Mesodermal cell (in vitro differentiated cells): ENCODE data around the gene TDO2.
"Not testable (repeated sequence)": the region's sequence is repeated elsewhere in the genome, so short reads cannot be mapped to it uniquely, and the experiment has no call there.

Experiments used
- H3K27ac ChIP-seq: 2 replicates; pipeline ENCODE4 v1.7.0; 2013; ENCODE audit warnings: mild to moderate bottlenecking, low read depth, low read length, moderate library complexity; ENCODE audit not compliant: severe bottlenecking
- H3K36me3 ChIP-seq: 2 replicates; pipeline ENCODE4 v1.7.1; 2013; ENCODE audit warnings: mild to moderate bottlenecking, low read length, moderate library complexity; ENCODE audit not compliant: control insufficient read depth, insufficient read depth
- H3K4me1 ChIP-seq: one replicate; pipeline ENCODE4 v1.7.1; 2013; ENCODE audit warnings: mild to moderate bottlenecking, low read length; ENCODE audit not compliant: insufficient read depth, control insufficient read depth, poor library complexity, severe bottlenecking
- H3K4me3 ChIP-seq: 2 replicates; pipeline ENCODE4 v1.7.0; 2013; ENCODE audit warnings: low read length, control low read depth, mild to moderate bottlenecking; ENCODE audit not compliant: insufficient read depth, poor library complexity, severe bottlenecking; ENCODE audit errors: extremely low read depth
- H3K9me3 ChIP-seq: 2 replicates; pipeline ENCODE4 v1.7.1; 2013; ENCODE audit warnings: mild to moderate bottlenecking, low read length, moderate library complexity; ENCODE audit not compliant: control insufficient read depth
- WGBS, 2 experiments: methylation state at CpG; one replicate each; pipeline ENCODE4 v1.1.5; 2013; ENCODE audit warnings: missing lambda C conversion rate in 2 of 2; ENCODE audit not compliant: insufficient coverage in 2 of 2; 5-methylcytosine and 5-hydroxymethylcytosine counted together

Gene TDO2

DNA sequence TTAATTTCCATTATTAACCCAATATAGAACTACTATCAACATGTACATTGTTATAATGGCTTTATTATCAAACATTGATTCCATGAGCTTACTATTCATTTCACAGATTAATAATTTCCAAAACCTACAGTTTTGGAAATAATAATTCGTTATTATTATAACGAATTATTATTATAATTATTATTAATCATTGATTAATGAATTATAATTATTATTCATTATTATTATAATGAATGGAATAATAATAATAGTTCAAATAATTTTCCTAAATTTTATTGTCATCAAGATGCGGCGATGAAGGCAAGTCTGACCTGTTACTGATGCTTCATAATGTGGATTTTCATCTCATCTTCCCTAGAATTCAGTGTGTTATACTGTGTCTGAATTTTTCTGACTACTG, 28.1 kb downstream of the TDO2 start:
- Histone ChIP-seq H3K9me3 (no peaks in the 10 kb centered on the region), H3K27ac (no peak overlapping the region), H3K4me1 (no peaks in the 10 kb centered on the region), H3K4me3 (no peak overlapping the region), H3K36me3 (no peaks in the 10 kb centered on the region)
- no CpG with 5 or more reads among the region's 4 CpGs for WGBS, 2 experiments

GRCh38 chr4:155934634-155935033, 31.1 kb downstream of the TDO2 start:
- 80 to 94% methylated on average over 1 to 2 of the region's 4 CpGs for WGBS, 2 experiments
- not testable (repeated sequence) for H3K4me1 ChIP-seq, H3K27ac ChIP-seq, H3K9me3 ChIP-seq, H3K36me3 ChIP-seq, H3K4me3 ChIP-seq

- Histone ChIP-seq H3K9me3 (no peaks in the 10 kb centered on the region), H3K4me3 (no peak overlapping the region), H3K27ac (no peak overlapping the region), H3K4me1 (no peaks in the 10 kb centered on the region), H3K36me3 (no peaks in the 10 kb centered on the region)
- 91 to 96% methylated on average over 3 of the region's 4 CpGs for WGBS, 2 experiments
Observed at GRCh38 chr4:155935389-155935986, 32.0 kb downstream of the TDO2 start.

- Histone ChIP-seq H3K4me3 (no peak overlapping the region), H3K27ac (no peak overlapping the region), H3K9me3 (no peaks in the 10 kb centered on the region), H3K4me1 (no peaks in the 10 kb centered on the region), H3K36me3 (no peaks in the 10 kb centered on the region)
- 67 to 70% methylated on average over 1 to 3 of the region's 6 CpGs for WGBS, 2 experiments
Observed at GRCh38 chr4:155941085-155941790, 37.7 kb downstream of the TDO2 start.

GRCh38 chr4:155941820-155942219, 38.3 kb downstream of the TDO2 start:
- Histone ChIP-seq H3K9me3 (no peaks in the 10 kb centered on the region), H3K4me3 (no peak overlapping the region), H3K36me3 (no peaks in the 10 kb centered on the region), H3K27ac (no peak overlapping the region), H3K4me1 (no peaks in the 10 kb centered on the region)
- 100% methylated on average over 1 of the region's 1 CpG; no CpG with 5 or more reads in 1 of the 2 experiments for WGBS, 2 experiments

- Histone ChIP-seq H3K36me3 (no peaks in the 10 kb centered on the region), H3K27ac (no peak overlapping the region), H3K4me1 (no peaks in the 10 kb centered on the region), H3K9me3 (no peaks in the 10 kb centered on the region), H3K4me3 (no peak overlapping the region)
- no CpG with 5 or more reads among the region's 3 CpGs for WGBS, 2 experiments
Observed at GRCh38 chr4:155943605-155944291, 40.3 kb downstream of the TDO2 start.

GRCh38 chr4:155944516-155944915, 41.0 kb downstream of the TDO2 start:
- Histone ChIP-seq H3K4me3 (no peak overlapping the region), H3K9me3 (no peaks in the 10 kb centered on the region), H3K4me1 (no peaks in the 10 kb centered on the region), H3K27ac (no peak overlapping the region), H3K36me3 (no peaks in the 10 kb centered on the region)
- no CpG with 5 or more reads among the region's 1 CpG for WGBS, 2 experiments

- no peaks in the 10 kb centered on the region for H3K9me3 ChIP-seq
- H3K4me1 ChIP-seq, result no peaks in the 10 kb centered on the region
- no peaks in the 10 kb centered on the region for H3K36me3 ChIP-seq
- WGBS, 2 experiments, result 83 to 89% methylated on average over 2 to 3 of the region's 4 CpGs
- no peak overlapping the region for H3K4me3 ChIP-seq
- no peak overlapping the region for H3K27ac ChIP-seq
Observed at GRCh38 chr4:155946486-155946885, 43.0 kb downstream of the TDO2 start.

- no peaks in the 10 kb centered on the region for H3K4me1 ChIP-seq
- WGBS, 2 experiments, result 100% methylated on average over 1 of the region's 1 CpG; no CpG with 5 or more reads in 1 of the 2 experiments
- no peak overlapping the region for H3K27ac ChIP-seq
- no peaks in the 10 kb centered on the region for H3K36me3 ChIP-seq
- H3K4me3 ChIP-seq, result no peak overlapping the region
- no peaks in the 10 kb centered on the region for H3K9me3 ChIP-seq
Observed at GRCh38 chr4:155948541-155948940, 45.0 kb downstream of the TDO2 start.

DNA sequence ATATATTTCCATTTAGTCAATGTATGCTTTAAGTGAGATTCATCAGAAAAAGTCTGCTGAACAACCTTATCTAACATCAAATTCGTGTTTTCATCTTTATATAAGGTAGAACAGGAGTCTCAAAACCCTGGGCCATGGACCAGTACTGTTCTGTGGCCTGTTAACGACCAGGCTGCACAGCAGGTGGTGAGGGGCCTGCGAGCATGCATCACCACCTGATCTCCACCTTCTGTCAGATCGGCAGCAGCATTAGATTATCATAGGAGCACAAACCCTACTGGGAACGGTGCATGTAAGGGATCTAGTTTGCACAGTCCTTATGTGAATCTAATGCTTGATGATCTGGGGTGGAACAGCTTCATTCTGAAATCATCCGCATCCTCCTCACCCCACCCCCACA, 47.0 kb downstream of the TDO2 start:
- H3K4me1 ChIP-seq, result no peaks in the 10 kb centered on the region
- H3K27ac ChIP-seq, result no peak overlapping the region
- no peaks in the 10 kb centered on the region for H3K9me3 ChIP-seq
- WGBS, 2 experiments, result 61 to 86% methylated on average over 3 to 4 of the region's 6 CpGs
- no peak overlapping the region for H3K4me3 ChIP-seq
- no peaks in the 10 kb centered on the region for H3K36me3 ChIP-seq

GRCh38 chr4:155952501-155952901, 49.0 kb downstream of the TDO2 start:
- no peaks in the 10 kb centered on the region for H3K9me3 ChIP-seq
- no peak overlapping the region for H3K4me3 ChIP-seq
- WGBS, 2 experiments, result 94 to 96% methylated on average over 4 to 5 of the region's 6 CpGs
- no peaks in the 10 kb centered on the region for H3K36me3 ChIP-seq
- no peak overlapping the region for H3K27ac ChIP-seq
- H3K4me1 ChIP-seq, result no peaks in the 10 kb centered on the region
